GM23248 (cell line): ENCODE data around the gene DNAJC24.

Experiments used
- EZH2 ChIP-seq: fragments of 200-600 bp; sonication (generic); IDR thresholded peaks from 2 replicates; pipeline ENCODE4 v1.6.1; 2018; ENCODE audit warnings: antibody characterized with exemption, mild to moderate bottlenecking; ENCODE audit not compliant: insufficient read depth, poor library complexity, severe bottlenecking
- EZH2phosphoT487 ChIP-seq: fragments of 200-600 bp; sonication (generic); IDR thresholded peaks from 2 replicates; pipeline ENCODE4 v1.6.1; 2018; ENCODE audit warnings: antibody characterized with exemption, moderate library complexity, mild to moderate bottlenecking, low read depth; ENCODE audit not compliant: insufficient read depth

DNA sequence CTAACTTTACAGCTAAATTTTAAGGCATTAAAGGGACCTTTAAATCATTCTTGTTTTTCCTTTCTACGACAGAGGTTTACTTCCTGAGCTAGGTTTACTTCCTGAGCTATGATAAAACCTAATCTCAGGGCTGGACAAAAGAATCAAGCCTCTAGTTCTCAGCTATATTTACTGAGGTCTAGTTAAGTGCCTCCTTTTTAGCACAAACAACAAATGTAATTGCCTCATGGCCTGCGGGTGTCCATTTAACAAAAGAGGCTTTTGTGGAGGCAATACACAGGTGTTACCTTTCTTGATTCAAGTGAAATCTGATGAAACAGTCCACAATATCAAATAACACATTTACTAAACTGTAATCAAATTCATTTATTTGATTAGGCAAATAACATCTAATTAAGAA, 72.4 kb downstream of the DNAJC24 start:
- TF ChIP-seq EZH2: no peak
- TF ChIP-seq EZH2phosphoT487: no peak
